Right atrium auricular region (tissue), 2 donors: ENCODE results near the gene STAG1. TPM values are rescaled to one million over a fixed set of nuclear protein-coding genes. Genes with fewer than 3 reads are reported as not detected.
A peak's percentile ranks its signal among the peaks of the same experiment; 100 is the strongest.
"Not testable (repeated sequence)": the region's sequence is repeated elsewhere in the genome, so short reads cannot be mapped to it uniquely, and the experiment has no call there.

ENCODE experiments used
- DNase-seq: peaks from one replicate; pipeline ENCODE4 v3.0.0-alpha.2; 2019; ENCODE audit warnings: low spot score
- H3K27ac ChIP-seq, 2 donors: fragments of 200-600 bp; sonication (generic); 1 replicate in 1 of 2; 2 replicates in 1 of 2; pipeline ENCODE4 v1.5.1; 2016 to 2019
- H3K27me3 ChIP-seq, 2 donors: fragments of 200-600 bp; sonication (generic); one replicate each; pipeline versions ENCODE4 v1.5.1 to v1.6.0; 2017 to 2019
- H3K36me3 ChIP-seq: fragments of 200-600 bp; sonication (generic); one replicate; pipeline ENCODE4 v1.5.1; 2016
- H3K4me1 ChIP-seq, 2 donors: fragments of 200-600 bp; sonication (generic); one replicate each; pipeline versions ENCODE4 v1.5.1 to v1.6.0; 2017 to 2019
- H3K4me3 ChIP-seq, 2 donors: fragments of 200-600 bp; sonication (generic); 1 replicate in 1 of 2; 2 replicates in 1 of 2; pipeline ENCODE4 v1.5.1; 2017 to 2019; ENCODE audit warnings: mild to moderate bottlenecking in 1 of 2, moderate library complexity in 1 of 2
- H3K9me3 ChIP-seq, 2 donors: fragments of 200-600 bp; sonication (generic); one replicate each; pipeline ENCODE4 v1.5.1; 2019
- CTCF ChIP-seq, 2 donors: fragments of 200-600 bp; sonication (generic); IDR thresholded peaks; one replicate each; pipeline ENCODE4 v1.5.1; 2019; ENCODE audit warnings: antibody characterized with exemption in 2 of 2
- total RNA-seq, 2 donors: library from RNA; depleted of rRNA; stranded (reverse); fragments of >200 nt; gene quantifications; one replicate each; pipeline ENCODE4 v1.1.0, GENCODE V29; 2016

The STAG1 gene
- total RNA-seq, 2 donors from 2014 or later: 16.5 to 24.8 TPM

- Histone ChIP-seq H3K4me3 (no peak overlapping the region), H3K9me3 (no peaks in the 10 kb centered on the region), H3K4me1 (peaks cover 0 to 41% of the 10 kb centered on the region in 2 donors), H3K36me3 (no peaks in the 10 kb centered on the region), H3K27ac (no peak overlapping the region), H3K27me3 (no peaks in the 10 kb centered on the region)
- no peak for DNase-seq
- no peak for TF ChIP-seq CTCF (IDR thresholded peaks at IDR 0.05)
Measured at GRCh38 chr3:136730595-136731273, 21.4 kb downstream of the STAG1 start.

- H3K9me3 ChIP-seq: no peaks in the 10 kb centered on the region
- peaks cover 0 to 35% of the 10 kb centered on the region in 2 donors for H3K4me1 ChIP-seq
- H3K4me3 ChIP-seq: peak overlapping the region in 1 of 2 donors; percentile 6
- H3K27ac ChIP-seq: peak overlapping the region in 1 of 2 donors; percentile 8
- TF ChIP-seq CTCF (IDR thresholded peaks at IDR 0.05): no peak
- no peak for DNase-seq
- H3K27me3 ChIP-seq: no peaks in the 10 kb centered on the region
- H3K36me3 ChIP-seq: no peaks in the 10 kb centered on the region
Measured at GRCh38 chr3:136728918-136729317, 23.3 kb downstream of the STAG1 start.

- no peak for DNase-seq
- no peaks in the 10 kb centered on the region for H3K27me3 ChIP-seq
- H3K4me3 ChIP-seq: no peak overlapping the region
- no peak for TF ChIP-seq CTCF (IDR thresholded peaks at IDR 0.05)
- H3K9me3 ChIP-seq: no peaks in the 10 kb centered on the region
- no peaks in the 10 kb centered on the region for H3K36me3 ChIP-seq
- peaks cover 0 to 35% of the 10 kb centered on the region in 2 donors for H3K4me1 ChIP-seq
- H3K27ac ChIP-seq: peak overlapping the region in 1 of 2 donors; percentile 8
Measured at GRCh38 chr3:136728473-136728872, 23.7 kb downstream of the STAG1 start.

- DNase-seq: no peak
- Histone ChIP-seq H3K27ac (no peak overlapping the region), H3K4me3 (no peak overlapping the region), H3K36me3 (no peaks in the 10 kb centered on the region), H3K4me1 (peaks cover 0 to 27% of the 10 kb centered on the region in 2 donors), H3K27me3 (no peaks in the 10 kb centered on the region), H3K9me3 (no peaks in the 10 kb centered on the region)
- TF ChIP-seq CTCF (IDR thresholded peaks at IDR 0.05): no peak
Measured at GRCh38 chr3:136725468-136725867, 26.7 kb downstream of the STAG1 start.

- peaks cover 0 to 22% of the 10 kb centered on the region in 2 donors for H3K4me1 ChIP-seq
- H3K27me3 ChIP-seq, DNase-seq, H3K4me3 ChIP-seq, H3K36me3 ChIP-seq, H3K9me3 ChIP-seq, H3K27ac ChIP-seq: not testable (repeated sequence)
Measured at GRCh38 chr3:136722916-136723315, 29.3 kb downstream of the STAG1 start.

GRCh38 chr3:136722399-136722798 lies 29.8 kb downstream of the STAG1 start:
- H3K4me3 ChIP-seq, DNase-seq, H3K9me3 ChIP-seq, H3K27ac ChIP-seq, H3K36me3 ChIP-seq, H3K27me3 ChIP-seq: not testable (repeated sequence)
- peaks cover 0 to 18% of the 10 kb centered on the region in 2 donors for H3K4me1 ChIP-seq

- Histone ChIP-seq H3K9me3 (no peaks in the 10 kb centered on the region), H3K4me1 (no peaks in the 10 kb centered on the region), H3K27me3 (no peaks in the 10 kb centered on the region), H3K36me3 (no peaks in the 10 kb centered on the region), H3K27ac (no peak overlapping the region), H3K4me3 (no peak overlapping the region)
- no peak for TF ChIP-seq CTCF (IDR thresholded peaks at IDR 0.05)
- DNase-seq: no peak
Measured at GRCh38 chr3:136720091-136720490, 32.1 kb downstream of the STAG1 start.
